ENCODE data around the gene NAA10.

Gene NAA10

DNA sequence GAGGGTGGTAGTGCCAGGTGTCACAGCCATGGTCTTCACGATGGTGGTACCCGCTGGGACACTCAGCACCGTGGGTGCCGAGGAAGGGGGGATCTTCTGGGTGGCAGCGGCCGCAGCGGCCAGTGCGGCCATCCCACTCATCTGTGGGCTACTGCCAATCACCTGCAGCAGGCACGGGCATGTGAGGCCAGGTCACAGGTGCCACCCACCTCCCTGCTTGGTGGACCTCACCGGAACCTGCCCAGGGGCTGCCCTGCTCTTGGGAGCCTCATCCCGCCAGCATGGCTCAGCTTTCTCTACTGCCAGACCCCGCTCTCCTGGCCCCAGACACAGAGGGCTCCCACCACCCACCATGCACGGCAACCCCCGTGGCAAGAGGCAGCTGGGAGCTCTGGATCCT lies 23.8 kb upstream of the NAA10 start:
- peaks cover 38 to 100% of the 10 kb centered on the region in 2 experiments for H3K36me3 ChIP-seq (ENCODE audit: control insufficient read depth in 2 of 2, insufficient read depth in 1 of 2, low read length in 2 of 2)

DNA sequence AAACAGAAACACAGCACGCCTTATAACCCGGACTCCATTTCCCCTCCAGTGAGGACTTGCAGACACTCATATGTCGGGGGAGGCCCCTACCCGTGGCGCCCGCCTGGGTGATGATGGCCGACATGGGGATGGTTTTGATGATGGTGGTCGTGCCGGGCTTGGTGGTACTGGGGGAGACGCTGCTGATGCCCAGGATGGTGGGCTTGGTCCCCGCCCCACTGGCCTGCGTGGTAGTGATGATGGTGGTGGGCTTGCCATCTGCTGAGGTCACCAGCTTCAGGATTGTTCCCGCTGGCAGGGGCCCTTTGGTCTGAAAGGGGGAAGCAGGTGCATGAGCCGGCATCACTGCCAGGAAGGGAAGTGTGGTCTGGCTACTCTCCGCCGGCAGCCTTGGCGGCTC lies 22.4 kb upstream of the NAA10 start:
- no peak overlapping the region for H3K27ac ChIP-seq (ENCODE audit: extremely low read depth, low read depth, low read length)
- no peaks in the 10 kb centered on the region; the same call in 1 of the 2 replicates for H3K4me1 ChIP-seq (ENCODE audit: control insufficient read depth, insufficient read depth, low read length)
- ChIA-PET CTCF (interaction anchor here (2.9 kb wide), 1 partner anchor 10 kb away, joined by 10 read pairs; no protein-coding TSS in a partner anchor), POLR2A (no interaction called here)
- no peak for TF ChIP-seq ZFP3 (tag by site-specific recombination; IDR thresholded peaks at IDR 0.05; ENCODE audit: low read depth)
- TF ChIP-seq MYNN (tag by site-specific recombination; IDR thresholded peaks at IDR 0.05; ENCODE audit: borderline replicate concordance) = no peak
- H3K9me3 ChIP-seq (ENCODE audit: control insufficient read depth, insufficient read depth, low read depth, low read length) = no peaks in the 10 kb centered on the region
- H3K36me3 ChIP-seq (ENCODE audit: control insufficient read depth in 2 of 2, insufficient read depth in 1 of 2, low read length in 2 of 2) = peaks cover 36 to 100% of the 10 kb centered on the region in 2 experiments
- H3K4me3 ChIP-seq (ENCODE audit: low read depth, low read length) = no peak overlapping the region

More for the DNA sequence above, 23.8 kb upstream of the NAA10 start:
- Histone ChIP-seq H3K4me3 (ENCODE audit: low read depth, low read length) (no peak overlapping the region), H3K27ac (ENCODE audit: extremely low read depth, low read depth, low read length) (no peak overlapping the region), H3K4me1 (ENCODE audit: control insufficient read depth, insufficient read depth, low read length) (no peaks in the 10 kb centered on the region), H3K9me3 (ENCODE audit: control insufficient read depth, insufficient read depth, low read depth, low read length) (no peaks in the 10 kb centered on the region)
- TF ChIP-seq ZNF670 (tag by site-specific recombination; IDR thresholded peaks at IDR 0.05; ENCODE audit: low read depth) (no peak), SP2 (tag by site-specific recombination; IDR thresholded peaks at IDR 0.05) (no peak), SP7 (tag by site-specific recombination; IDR thresholded peaks at IDR 0.05) (no peak)
- TF ChIP-seq, protein P1, sequence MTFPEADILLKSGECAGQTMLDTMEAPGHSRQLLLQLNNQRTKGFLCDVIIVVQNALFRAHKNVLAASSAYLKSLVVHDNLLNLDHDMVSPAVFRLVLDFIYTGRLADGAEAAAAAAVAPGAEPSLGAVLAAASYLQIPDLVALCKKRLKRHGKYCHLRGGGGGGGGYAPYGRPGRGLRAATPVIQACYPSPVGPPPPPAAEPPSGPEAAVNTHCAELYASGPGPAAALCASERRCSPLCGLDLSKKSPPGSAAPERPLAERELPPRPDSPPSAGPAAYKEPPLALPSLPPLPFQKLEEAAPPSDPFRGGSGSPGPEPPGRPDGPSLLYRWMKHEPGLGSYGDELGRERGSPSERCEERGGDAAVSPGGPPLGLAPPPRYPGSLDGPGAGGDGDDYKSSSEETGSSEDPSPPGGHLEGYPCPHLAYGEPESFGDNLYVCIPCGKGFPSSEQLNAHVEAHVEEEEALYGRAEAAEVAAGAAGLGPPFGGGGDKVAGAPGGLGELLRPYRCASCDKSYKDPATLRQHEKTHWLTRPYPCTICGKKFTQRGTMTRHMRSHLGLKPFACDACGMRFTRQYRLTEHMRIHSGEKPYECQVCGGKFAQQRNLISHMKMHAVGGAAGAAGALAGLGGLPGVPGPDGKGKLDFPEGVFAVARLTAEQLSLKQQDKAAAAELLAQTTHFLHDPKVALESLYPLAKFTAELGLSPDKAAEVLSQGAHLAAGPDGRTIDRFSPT (tag by site-specific recombination; IDR thresholded peaks at IDR 0.05) = peak; percentile 40
- ChIA-PET CTCF (interaction anchor here (0.9 to 2.9 kb wide), 3 partner anchors 9 to 12 kb away, joined by 3 to 10 read pairs (median 4); no protein-coding TSS in a partner anchor), POLR2A (interaction anchor here (0.8 to 1.1 kb wide), 3 partner anchors 12 to 30 kb away, joined by 3 to 5 read pairs (median 4); partner anchors contain the start of gene HCFC1)

DNA sequence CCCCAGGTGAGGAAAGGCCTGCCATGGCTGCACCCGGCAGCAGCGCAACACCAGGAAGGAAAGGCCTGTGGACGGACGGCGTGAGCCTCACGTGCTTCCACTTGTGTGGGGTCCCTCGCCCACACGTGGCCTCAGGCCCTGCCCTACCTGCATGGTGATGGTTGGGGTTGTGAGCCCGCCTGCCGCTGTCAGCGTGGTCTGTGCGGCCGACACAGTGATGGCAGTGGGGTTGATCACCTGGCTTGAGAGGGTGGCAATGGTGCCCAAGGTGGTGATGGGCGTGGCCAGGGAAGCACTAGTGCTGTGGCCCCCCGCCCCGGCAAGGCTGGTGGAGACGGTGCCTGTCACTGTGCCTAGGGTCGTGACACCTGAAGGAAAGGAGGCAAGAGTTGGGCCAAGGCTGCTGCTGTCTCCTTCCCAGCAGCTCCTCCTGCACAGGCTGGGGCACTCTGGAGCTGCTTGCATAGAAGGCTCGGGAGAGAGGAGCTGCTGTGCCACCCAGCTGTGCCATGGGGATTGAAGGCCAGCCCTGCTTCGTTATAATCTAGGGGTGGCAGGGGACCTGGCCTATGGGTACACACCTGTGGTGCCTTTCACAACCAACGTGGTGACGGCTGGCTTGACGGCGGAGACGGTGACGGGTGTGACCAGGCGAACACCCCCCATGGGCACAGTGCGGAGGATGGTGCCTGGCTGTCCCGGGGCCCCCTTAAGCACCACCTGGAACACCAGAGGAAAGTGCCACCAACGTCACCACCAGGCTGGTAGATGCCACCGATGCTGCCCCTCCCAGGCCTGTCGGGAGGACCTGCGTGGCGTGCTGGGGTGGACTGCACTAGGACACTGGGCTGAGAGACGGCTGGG lies 21.4 kb upstream of the NAA10 start:
- Histone ChIP-seq H3K4me1 (ENCODE audit: control insufficient read depth, insufficient read depth, low read length) (no peaks in the 10 kb centered on the region; the same call in 1 of the 2 replicates), H3K9me3 (ENCODE audit: control insufficient read depth, insufficient read depth, low read depth, low read length) (no peaks in the 10 kb centered on the region), H3K36me3 (ENCODE audit: control insufficient read depth in 2 of 2, insufficient read depth in 1 of 2, low read length in 2 of 2) (peaks cover 30 to 100% of the 10 kb centered on the region in 2 experiments), H3K4me3 (ENCODE audit: low read depth, low read length) (no peak overlapping the region), H3K27ac (ENCODE audit: extremely low read depth, low read depth, low read length) (no peak overlapping the region)
- ChIA-PET CTCF (interaction anchor here (0.9 to 1.0 kb wide), 2 partner anchors 9 to 33 kb away, joined by 3 read pairs; no protein-coding TSS in a partner anchor), POLR2A (interaction anchor here (1.2 kb wide), 1 partner anchor 15 kb away, joined by 3 read pairs; no protein-coding TSS in a partner anchor)
- TF ChIP-seq, protein P2, sequence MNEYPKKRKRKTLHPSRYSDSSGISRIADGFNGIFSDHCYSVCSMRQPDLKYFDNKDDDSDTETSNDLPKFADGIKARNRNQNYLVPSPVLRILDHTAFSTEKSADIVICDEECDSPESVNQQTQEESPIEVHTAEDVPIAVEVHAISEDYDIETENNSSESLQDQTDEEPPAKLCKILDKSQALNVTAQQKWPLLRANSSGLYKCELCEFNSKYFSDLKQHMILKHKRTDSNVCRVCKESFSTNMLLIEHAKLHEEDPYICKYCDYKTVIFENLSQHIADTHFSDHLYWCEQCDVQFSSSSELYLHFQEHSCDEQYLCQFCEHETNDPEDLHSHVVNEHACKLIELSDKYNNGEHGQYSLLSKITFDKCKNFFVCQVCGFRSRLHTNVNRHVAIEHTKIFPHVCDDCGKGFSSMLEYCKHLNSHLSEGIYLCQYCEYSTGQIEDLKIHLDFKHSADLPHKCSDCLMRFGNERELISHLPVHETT (tag by site-specific recombination; IDR thresholded peaks at IDR 0.05) = no peak
- TF ChIP-seq ZNF791 (tag by site-specific recombination; IDR thresholded peaks at IDR 0.05) = no peak
- no peak for TF ChIP-seq ZNF140 (tag by site-specific recombination; IDR thresholded peaks at IDR 0.05)
- TF ChIP-seq ZNF624 (tag by site-specific recombination; IDR thresholded peaks at IDR 0.05) = no peak
- TF ChIP-seq, protein P3, sequence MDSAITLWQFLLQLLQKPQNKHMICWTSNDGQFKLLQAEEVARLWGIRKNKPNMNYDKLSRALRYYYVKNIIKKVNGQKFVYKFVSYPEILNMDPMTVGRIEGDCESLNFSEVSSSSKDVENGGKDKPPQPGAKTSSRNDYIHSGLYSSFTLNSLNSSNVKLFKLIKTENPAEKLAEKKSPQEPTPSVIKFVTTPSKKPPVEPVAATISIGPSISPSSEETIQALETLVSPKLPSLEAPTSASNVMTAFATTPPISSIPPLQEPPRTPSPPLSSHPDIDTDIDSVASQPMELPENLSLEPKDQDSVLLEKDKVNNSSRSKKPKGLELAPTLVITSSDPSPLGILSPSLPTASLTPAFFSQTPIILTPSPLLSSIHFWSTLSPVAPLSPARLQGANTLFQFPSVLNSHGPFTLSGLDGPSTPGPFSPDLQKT (IDR thresholded peaks at IDR 0.05; ENCODE audit: borderline replicate concordance, low read depth, low read length) = no peak
- TF ChIP-seq KLF1 (tag by site-specific recombination; IDR thresholded peaks at IDR 0.05) = no peak
- TF ChIP-seq, protein P4, sequence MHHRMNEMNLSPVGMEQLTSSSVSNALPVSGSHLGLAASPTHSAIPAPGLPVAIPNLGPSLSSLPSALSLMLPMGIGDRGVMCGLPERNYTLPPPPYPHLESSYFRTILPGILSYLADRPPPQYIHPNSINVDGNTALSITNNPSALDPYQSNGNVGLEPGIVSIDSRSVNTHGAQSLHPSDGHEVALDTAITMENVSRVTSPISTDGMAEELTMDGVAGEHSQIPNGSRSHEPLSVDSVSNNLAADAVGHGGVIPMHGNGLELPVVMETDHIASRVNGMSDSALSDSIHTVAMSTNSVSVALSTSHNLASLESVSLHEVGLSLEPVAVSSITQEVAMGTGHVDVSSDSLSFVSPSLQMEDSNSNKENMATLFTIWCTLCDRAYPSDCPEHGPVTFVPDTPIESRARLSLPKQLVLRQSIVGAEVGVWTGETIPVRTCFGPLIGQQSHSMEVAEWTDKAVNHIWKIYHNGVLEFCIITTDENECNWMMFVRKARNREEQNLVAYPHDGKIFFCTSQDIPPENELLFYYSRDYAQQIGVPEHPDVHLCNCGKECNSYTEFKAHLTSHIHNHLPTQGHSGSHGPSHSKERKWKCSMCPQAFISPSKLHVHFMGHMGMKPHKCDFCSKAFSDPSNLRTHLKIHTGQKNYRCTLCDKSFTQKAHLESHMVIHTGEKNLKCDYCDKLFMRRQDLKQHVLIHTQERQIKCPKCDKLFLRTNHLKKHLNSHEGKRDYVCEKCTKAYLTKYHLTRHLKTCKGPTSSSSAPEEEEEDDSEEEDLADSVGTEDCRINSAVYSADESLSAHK (tag by site-specific recombination; IDR thresholded peaks at IDR 0.05) = no peak
- no peak for TF ChIP-seq ZNF248 (tag by site-specific recombination; IDR thresholded peaks at IDR 0.05)
- TF ChIP-seq ZNF830 (tag by site-specific recombination; IDR thresholded peaks at IDR 0.05; ENCODE audit: low read depth) = no peak
- 0 out of 2 replicates have a peak, but pooled peaks have one; percentile 55 for TF ChIP-seq HOXC10 (CRISPR knock-in tag; IDR thresholded peaks at IDR 0.05)
- TF ChIP-seq ZBTB1 (tag by site-specific recombination; IDR thresholded peaks at IDR 0.05) = no peak
- 0 out of 2 replicates have a peak, but pooled peaks have one; percentile 20 for TF ChIP-seq KLF9 (tag by site-specific recombination; IDR thresholded peaks at IDR 0.05; ENCODE audit: low read depth)
- TF ChIP-seq, protein P5, sequence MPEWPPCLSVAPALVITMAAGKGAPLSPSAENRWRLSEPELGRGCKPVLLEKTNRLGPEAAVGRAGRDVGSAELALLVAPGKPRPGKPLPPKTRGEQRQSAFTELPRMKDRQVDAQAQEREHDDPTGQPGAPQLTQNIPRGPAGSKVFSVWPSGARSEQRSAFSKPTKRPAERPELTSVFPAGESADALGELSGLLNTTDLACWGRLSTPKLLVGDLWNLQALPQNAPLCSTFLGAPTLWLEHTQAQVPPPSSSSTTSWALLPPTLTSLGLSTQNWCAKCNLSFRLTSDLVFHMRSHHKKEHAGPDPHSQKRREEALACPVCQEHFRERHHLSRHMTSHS (tag by site-specific recombination; IDR thresholded peaks at IDR 0.05) = no peak
- no peak for TF ChIP-seq BCL11A (tag by site-specific recombination; IDR thresholded peaks at IDR 0.05; ENCODE audit: low read depth)
